Activated CD8-positive, alpha-beta memory T cell treated with anti-CD3 and anti-CD28 coated beads, Interleukin-2, amount 50 U/mL, for 24 hours (primary cell): ENCODE measurements around the gene PCDH15.

ENCODE experiments used
- DNase-seq: peaks from one replicate; pipeline ENCODE4 v3.0.0-alpha.2; 2020; ENCODE audit errors: extremely low read depth

PCDH15 gene

GRCh38 chr10:53846809-53847208 lies 954.2 kb downstream of the PCDH15 start:
- DNase-seq: no peak

DNA sequence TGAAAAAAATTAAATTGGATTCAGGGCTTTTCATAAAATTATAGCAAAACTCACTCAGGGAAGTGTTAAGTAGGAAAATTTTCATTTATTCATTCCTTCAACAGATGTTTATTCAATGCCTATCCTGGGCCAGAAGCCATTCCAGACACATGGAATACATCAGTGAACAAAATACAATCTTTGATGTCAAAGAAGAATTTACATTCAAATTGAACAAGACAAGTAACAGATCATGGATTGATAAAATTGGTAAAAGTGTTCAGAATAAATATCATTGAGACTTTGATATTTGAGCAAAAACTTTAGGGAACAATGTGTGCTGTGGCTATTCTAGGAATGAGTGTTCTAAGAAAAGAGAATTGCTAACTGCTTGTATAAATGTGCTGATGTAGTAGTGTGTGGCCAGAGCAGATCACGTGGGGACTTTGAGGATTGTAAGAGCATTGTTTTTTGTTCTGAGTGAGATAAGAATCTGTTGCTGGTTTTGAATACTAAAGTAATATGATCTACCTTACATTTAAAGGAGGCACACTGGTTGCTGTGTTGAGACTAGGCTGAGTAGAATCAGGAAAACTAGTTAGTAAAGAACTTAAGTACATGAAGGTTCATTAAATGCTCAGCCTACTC lies 957.2 kb downstream of the PCDH15 start:
- no peak for DNase-seq

DNA sequence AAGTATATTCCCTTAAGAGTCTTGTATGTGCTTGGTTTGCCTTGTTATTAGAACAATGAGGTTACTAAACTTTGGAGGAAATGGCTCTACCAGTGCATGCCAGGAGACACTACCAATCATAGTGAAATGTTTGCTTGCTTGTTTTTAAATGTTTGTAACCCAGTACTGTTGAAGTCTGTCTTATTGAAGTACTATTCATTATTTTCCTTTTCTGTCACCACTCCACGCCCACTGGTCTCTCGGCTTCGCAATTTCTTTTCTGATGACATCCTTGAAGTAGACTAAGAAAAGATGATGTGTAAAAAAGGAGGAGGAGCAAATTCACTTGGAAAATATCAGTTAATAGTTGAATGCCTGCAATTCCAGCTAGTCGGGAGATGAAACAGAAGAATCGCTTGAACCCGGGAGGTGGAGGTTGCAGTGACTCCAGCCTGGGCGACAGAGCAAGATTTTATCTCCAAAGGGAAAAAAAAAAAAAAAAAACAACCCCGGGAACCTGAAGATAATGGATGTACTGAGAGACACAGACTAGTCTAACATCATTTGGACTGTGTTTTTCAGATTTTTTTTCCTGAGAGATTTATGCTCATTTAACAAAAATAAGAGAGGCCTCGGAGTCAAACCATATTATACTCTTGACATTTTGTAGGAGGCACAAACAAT lies 959.4 kb downstream of the PCDH15 start:
- no peak for DNase-seq

DNA sequence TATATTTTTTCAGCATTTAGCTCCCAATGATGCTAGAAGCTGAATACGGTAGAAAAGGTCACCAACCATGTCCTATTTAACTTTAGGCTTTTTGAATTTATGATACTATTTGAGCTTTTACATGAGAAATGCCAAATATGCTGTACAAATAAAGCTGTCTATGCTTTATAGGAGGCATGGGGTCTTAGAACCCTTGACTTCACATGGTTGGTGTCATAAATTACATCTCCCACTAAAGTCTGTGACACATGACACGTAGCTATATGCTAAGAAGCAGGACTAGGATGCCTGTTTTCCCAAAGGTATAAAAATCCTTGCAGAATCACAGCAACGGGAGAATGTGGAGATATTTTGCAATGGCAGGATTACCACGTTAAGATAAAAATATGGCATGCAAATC lies 960.4 kb downstream of the PCDH15 start:
- no peak for DNase-seq

- no peak for DNase-seq
Measured at GRCh38 chr10:53839440-53840039, 961.5 kb downstream of the PCDH15 start.

GRCh38 chr10:53836638-53837037 lies 964.4 kb downstream of the PCDH15 start:
- DNase-seq: no peak

DNA sequence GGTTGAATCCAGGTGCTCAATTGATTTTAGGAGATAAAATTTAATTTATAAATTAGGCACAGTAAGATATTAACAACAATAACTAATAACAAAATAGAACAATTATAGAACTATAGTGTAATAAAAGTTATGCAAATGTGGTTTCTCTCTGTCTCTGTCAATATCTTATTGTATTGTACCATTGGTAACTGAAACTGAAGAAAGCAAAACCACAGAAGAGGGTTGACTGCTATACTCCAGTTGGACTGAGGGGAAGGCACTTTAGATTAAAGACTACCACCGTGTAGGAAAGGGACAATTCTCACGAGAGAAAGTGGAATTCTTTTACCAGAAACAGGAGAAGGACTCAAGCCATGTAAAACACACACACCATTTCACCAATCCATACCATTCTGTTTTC lies 967.1 kb downstream of the PCDH15 start:
- DNase-seq: no peak

- DNase-seq: no peak
Measured at GRCh38 chr10:53827261-53827660, 973.8 kb downstream of the PCDH15 start.

DNA sequence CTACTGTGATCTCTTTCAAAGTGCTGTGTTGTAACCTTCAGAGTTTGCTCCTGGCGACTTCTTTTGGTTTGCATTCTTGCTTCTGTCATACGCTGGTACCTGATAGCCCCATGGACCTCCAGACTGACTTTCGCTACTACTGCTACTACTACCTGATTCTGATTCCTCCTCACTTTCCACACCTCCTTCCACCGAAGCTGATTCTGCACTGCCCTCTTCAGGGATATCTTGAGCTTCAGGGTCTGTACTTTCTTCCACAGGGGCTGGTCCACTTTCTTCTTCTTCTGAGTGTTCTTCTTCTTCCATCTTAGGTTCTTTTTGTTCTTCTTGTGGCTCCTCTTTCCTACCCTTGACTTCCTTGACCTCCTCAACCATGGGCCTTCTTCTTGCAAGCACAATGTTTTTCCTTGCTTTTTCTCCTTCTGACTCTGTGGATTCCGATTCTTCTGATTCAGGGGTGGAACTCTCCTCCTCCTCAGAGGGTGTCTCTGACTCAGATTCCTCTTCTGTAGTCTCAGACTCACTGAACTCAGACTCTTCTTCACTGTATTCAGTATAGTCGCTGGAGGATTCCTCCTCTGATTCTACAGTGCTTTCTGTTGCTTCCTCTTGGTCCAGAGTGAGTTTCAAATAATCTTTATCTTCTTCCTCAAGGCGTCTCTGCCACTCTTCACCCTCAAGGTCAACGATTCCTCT lies 992.2 kb downstream of the PCDH15 start:
- no peak for DNase-seq

DNA sequence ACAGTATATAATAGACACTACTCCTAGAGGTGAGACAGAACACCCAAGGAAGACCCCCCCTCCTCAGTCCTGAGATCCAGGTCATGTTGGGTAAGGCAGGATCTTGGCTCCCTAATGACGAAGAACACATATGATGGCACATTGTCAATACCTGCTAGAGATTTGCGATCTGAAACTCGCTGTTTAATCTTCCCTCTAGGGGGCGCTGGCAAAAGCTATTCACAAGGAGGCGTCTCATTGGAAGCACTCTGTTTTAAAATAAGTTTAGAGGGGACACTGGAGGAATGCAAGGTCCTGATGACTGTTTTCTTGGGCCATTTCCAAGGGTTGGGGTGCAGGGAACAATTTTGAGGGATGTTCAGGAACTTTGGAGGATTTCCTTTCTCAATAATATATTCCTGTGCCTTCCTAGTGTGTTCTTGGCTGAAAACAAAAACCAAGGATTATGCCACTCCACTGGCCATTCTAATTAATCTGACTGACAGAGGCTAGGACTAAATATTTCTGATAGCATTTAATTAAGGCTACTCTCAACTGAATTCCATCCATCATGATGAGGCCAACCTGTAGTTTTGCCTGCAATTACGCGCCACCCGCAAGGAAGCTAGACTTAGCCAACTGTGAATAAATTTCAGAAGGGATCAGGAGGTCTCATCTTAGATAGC lies 1014.7 kb downstream of the PCDH15 start:
- DNase-seq: no peak

- no peak for DNase-seq
Measured at GRCh38 chr10:53771701-53772100, 1029.3 kb downstream of the PCDH15 start.

DNA sequence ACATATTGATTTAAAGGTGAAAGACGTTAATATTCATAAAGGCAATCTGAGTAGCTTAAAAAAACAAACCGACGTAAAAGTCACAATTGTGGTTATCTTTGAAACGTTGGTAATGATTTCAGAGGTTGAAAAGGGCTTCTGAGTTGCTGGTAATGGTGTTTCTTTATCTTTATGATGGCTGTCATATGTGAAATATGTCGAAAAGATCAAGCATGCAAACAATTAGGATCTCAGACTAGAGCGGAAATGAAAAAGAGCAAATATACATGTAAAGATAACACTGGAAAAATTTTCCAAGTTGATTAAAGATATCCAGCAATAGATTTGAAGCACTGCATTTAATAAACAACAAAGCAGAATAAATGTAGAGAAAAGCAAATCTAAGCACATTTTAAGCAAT lies 1030.1 kb downstream of the PCDH15 start:
- no peak for DNase-seq

GRCh38 chr10:53765311-53765710 lies 1035.7 kb downstream of the PCDH15 start:
- DNase-seq: no peak

GRCh38 chr10:53754596-53755250 lies 1046.3 kb downstream of the PCDH15 start:
- DNase-seq: no peak
